ENCODE measurements around the gene FIGN. TPM values are rescaled to one million over a fixed set of nuclear protein-coding genes. Genes with fewer than 3 reads are reported as not detected.

Gene FIGN
- total and polyA plus RNA-seq, 4 experiments from 2014 or later, result not detected

DNA sequence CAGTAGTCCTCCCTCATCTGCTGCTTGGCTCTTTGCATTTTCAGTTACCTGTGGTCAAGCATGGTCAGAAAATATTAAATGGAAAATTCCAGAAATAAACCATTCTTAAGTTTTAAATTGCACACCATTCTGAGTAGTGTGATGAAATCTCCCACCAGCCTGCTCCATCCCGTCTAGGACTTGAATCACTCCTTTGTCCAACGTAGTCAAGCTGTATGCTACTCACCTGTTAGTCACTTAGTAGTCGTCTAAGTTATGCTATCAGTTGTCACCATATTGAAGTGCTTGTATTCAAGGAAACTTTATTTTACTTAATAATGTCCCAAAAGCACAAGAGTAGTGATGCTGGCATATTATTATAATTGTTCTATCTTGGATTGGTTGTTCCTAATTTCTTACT is 172.5 kb downstream of the FIGN start:
- no peaks in the 10 kb centered on the region for H3K9me3 ChIP-seq (ENCODE audit: control insufficient read depth in 1 of 2, low read length in 2 of 2)
- Mint-ChIP-seq H3K27me3 (no peaks in the 10 kb centered on the region), H3K9me3 (peaks cover 0 to 16% (median 3%) of the 10 kb centered on the region in 8 donors), H3K4me3 (no peak overlapping the region), H3K27ac (no peak overlapping the region), H3K36me3 (no peaks in the 10 kb centered on the region), H3K4me1 (no peaks in the 10 kb centered on the region)
- no peaks in the 10 kb centered on the region for H3K27me3 ChIP-seq (ENCODE audit: insufficient read depth, low read length)
- H3K27ac ChIP-seq (ENCODE audit: low read depth, low read length), result no peak overlapping the region
- no peak for DNase-seq
- H3K4me3 ChIP-seq (ENCODE audit: low read length in 2 of 2), result no peak overlapping the region
- CTCF ChIA-PET (ENCODE audit: partially characterized antibody), result no interaction called here
- H3K4me1 ChIP-seq (ENCODE audit: insufficient read depth, low read length), result no peaks in the 10 kb centered on the region
- H3K36me3 ChIP-seq (ENCODE audit: insufficient read depth, low read length), result no peaks in the 10 kb centered on the region
- intact Hi-C loops (cut with micrococcal nuclease), result no loop called here
- POLR2A ChIA-PET (ENCODE audit: partially characterized antibody), result no interaction called here

DNA sequence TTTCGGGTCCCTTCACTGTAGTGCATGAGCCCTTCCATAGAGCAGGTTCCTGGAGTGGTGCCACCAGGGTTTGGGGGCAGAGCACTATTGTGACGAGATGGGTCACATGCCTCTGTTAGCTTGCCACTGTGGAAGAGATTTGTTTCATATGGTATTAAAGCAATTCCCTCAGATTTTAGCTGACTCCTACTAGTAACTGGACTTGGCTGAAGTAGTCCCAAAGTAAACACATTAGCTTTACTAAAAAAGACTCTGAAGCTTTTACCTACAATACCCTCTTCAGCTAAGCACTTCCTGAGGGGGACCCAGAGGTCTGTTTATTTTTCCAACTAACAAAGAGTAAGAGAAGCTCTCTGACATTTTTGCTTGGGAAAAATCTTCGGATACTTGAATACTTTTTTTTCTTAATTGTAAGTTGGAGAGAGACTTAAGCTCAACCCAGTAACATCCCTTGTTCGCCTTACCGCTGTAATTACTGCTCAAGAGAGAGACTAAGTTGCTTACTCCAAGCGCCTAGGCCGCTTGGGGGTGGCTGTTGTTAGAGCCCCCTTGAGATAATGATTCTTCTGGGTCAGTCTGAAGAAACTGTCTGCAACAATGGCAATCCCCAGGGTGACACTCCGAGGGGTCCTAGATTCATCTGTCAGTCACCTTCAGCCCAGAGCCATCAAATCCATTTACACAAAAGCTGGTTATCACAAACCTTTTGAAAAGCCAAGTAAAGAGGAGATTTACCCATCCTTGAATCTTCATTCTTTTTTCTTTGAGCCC is 177.4 kb downstream of the FIGN start:
- H3K36me3 ChIP-seq (ENCODE audit: insufficient read depth, low read length), result no peaks in the 10 kb centered on the region
- no peak for DNase-seq
- no peaks in the 10 kb centered on the region for H3K36me3 Mint-ChIP-seq
- H3K27ac ChIP-seq (ENCODE audit: low read depth, low read length), result no peak overlapping the region
- no peaks in the 10 kb centered on the region for H3K27me3 Mint-ChIP-seq
- no peaks in the 10 kb centered on the region for H3K4me1 Mint-ChIP-seq
- H3K27me3 ChIP-seq (ENCODE audit: insufficient read depth, low read length), result no peaks in the 10 kb centered on the region
- no peaks in the 10 kb centered on the region for H3K9me3 ChIP-seq (ENCODE audit: control insufficient read depth in 1 of 2, low read length in 2 of 2)
- H3K9me3 Mint-ChIP-seq, result peaks cover 0 to 16% (median 2%) of the 10 kb centered on the region in 8 donors
- intact Hi-C loops (cut with micrococcal nuclease), result no loop called here
- no peak overlapping the region for H3K4me3 Mint-ChIP-seq
- POLR2A ChIA-PET (ENCODE audit: partially characterized antibody), result no interaction called here
- H3K27ac Mint-ChIP-seq, result no peak overlapping the region
- CTCF ChIA-PET (ENCODE audit: partially characterized antibody), result interaction anchor here (0.6 kb wide), 1 partner anchor 1956 kb away, joined by 3 read pairs; no protein-coding TSS in a partner anchor
- H3K4me1 ChIP-seq (ENCODE audit: insufficient read depth, low read length), result no peaks in the 10 kb centered on the region
- no peak overlapping the region for H3K4me3 ChIP-seq (ENCODE audit: low read length in 2 of 2)

DNA sequence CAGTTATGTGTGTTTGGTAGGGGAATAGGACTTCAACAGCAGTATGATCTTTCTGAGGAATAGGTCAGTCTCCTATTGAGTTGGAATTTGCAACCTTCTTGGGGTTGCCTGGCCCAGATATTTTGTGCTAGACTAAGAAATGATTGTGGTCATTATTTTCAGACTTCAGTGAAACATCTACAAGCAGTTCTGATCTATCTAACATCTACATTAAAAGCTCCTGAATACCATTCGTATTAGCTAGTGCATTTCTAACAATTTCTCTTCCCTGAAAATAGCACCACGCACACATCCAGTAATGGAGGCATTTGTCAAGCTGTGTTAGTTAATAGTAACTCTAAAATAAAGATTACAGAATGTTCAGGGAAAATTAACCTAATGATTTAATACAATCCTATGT is 179.3 kb downstream of the FIGN start:
- no peaks in the 10 kb centered on the region for H3K27me3 ChIP-seq (ENCODE audit: insufficient read depth, low read length)
- peaks cover 0 to 20% (median 2%) of the 10 kb centered on the region in 8 donors for H3K9me3 Mint-ChIP-seq
- DNase-seq, result no peak
- intact Hi-C loops (cut with micrococcal nuclease), result no loop called here
- H3K27ac ChIP-seq (ENCODE audit: low read depth, low read length), result no peak overlapping the region
- H3K4me3 ChIP-seq (ENCODE audit: low read length in 2 of 2), result no peak overlapping the region
- no peak overlapping the region for H3K27ac Mint-ChIP-seq
- no peaks in the 10 kb centered on the region for H3K36me3 ChIP-seq (ENCODE audit: insufficient read depth, low read length)
- no peaks in the 10 kb centered on the region for H3K9me3 ChIP-seq (ENCODE audit: control insufficient read depth in 1 of 2, low read length in 2 of 2)
- no peaks in the 10 kb centered on the region for H3K36me3 Mint-ChIP-seq
- POLR2A ChIA-PET (ENCODE audit: partially characterized antibody), result no interaction called here
- no peaks in the 10 kb centered on the region for H3K27me3 Mint-ChIP-seq
- CTCF ChIA-PET (ENCODE audit: partially characterized antibody), result no interaction called here
- no peak overlapping the region for H3K4me3 Mint-ChIP-seq
- no peaks in the 10 kb centered on the region for H3K4me1 Mint-ChIP-seq
- H3K4me1 ChIP-seq (ENCODE audit: insufficient read depth, low read length), result no peaks in the 10 kb centered on the region

DNA sequence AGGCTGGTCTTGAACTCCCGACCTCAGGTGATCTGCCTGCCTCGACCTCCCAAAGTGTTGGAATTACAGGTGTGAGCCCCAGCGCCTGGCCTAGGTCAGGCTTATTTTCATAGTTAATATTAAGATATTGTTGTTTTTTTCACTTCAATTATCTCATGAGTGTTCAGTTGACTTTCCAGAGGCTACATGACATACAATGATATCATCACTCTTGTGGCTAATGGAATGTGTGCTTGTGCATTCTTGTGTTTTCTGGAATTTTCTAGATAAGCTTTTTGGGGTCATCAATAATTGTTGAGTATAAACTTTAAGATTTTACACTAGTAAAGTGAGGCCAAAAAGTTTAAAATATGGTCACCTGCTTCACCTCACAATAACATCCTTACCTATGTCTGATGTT is 180.9 kb downstream of the FIGN start:
- no peak overlapping the region for H3K27ac Mint-ChIP-seq
- H3K36me3 Mint-ChIP-seq, result no peaks in the 10 kb centered on the region
- H3K9me3 ChIP-seq (ENCODE audit: control insufficient read depth in 1 of 2, low read length in 2 of 2), result no peaks in the 10 kb centered on the region
- no peak for DNase-seq
- no peaks in the 10 kb centered on the region for H3K27me3 Mint-ChIP-seq
- no peak overlapping the region for H3K4me3 ChIP-seq (ENCODE audit: low read length in 2 of 2)
- no peaks in the 10 kb centered on the region for H3K36me3 ChIP-seq (ENCODE audit: insufficient read depth, low read length)
- H3K4me3 Mint-ChIP-seq, result no peak overlapping the region
- no peaks in the 10 kb centered on the region for H3K4me1 ChIP-seq (ENCODE audit: insufficient read depth, low read length)
- CTCF ChIA-PET (ENCODE audit: partially characterized antibody), result no interaction called here
- POLR2A ChIA-PET (ENCODE audit: partially characterized antibody), result no interaction called here
- H3K27me3 ChIP-seq (ENCODE audit: insufficient read depth, low read length), result no peaks in the 10 kb centered on the region
- intact Hi-C loops (cut with micrococcal nuclease), result no loop called here
- peaks cover 0 to 12% (median 0%) of the 10 kb centered on the region in 8 donors for H3K9me3 Mint-ChIP-seq
- H3K4me1 Mint-ChIP-seq, result no peaks in the 10 kb centered on the region
- no peak overlapping the region for H3K27ac ChIP-seq (ENCODE audit: low read depth, low read length)

DNA sequence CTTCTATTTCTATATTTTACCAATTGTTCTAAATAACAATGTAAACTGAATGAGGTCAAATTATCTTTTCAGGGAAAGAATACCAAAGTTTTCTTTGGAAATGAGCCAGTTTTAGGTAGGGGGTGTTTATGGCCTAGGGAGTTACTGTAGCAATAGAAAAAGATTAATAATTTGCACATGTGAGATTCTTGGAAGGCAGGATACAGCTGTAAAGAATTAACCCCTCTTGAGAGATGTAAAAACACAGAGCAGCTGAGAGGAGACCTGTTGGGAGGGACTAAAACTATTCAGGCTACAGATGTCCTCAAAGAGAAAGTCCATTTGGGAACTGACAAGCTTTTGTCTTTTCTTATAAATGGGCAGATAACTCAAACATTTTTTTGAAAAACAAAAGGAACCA is 182.2 kb downstream of the FIGN start:
- Histone ChIP-seq H3K27ac (ENCODE audit: low read depth, low read length) (no peak overlapping the region), H3K36me3 (ENCODE audit: insufficient read depth, low read length) (no peaks in the 10 kb centered on the region), H3K27me3 (ENCODE audit: insufficient read depth, low read length) (no peaks in the 10 kb centered on the region), H3K4me3 (ENCODE audit: low read length in 2 of 2) (no peak overlapping the region), H3K9me3 (ENCODE audit: control insufficient read depth in 1 of 2, low read length in 2 of 2) (no peaks in the 10 kb centered on the region), H3K4me1 (ENCODE audit: insufficient read depth, low read length) (no peaks in the 10 kb centered on the region)
- Mint-ChIP-seq H3K4me3 (no peak overlapping the region), H3K27me3 (no peaks in the 10 kb centered on the region), H3K36me3 (no peaks in the 10 kb centered on the region), H3K4me1 (no peaks in the 10 kb centered on the region), H3K27ac (no peak overlapping the region), H3K9me3 (peaks cover 0 to 8% (median 1%) of the 10 kb centered on the region in 8 donors)
- intact Hi-C loops (cut with micrococcal nuclease), result no loop called here
- ChIA-PET CTCF (ENCODE audit: partially characterized antibody) (no interaction called here), POLR2A (ENCODE audit: partially characterized antibody) (no interaction called here)
- no peak for DNase-seq

DNA sequence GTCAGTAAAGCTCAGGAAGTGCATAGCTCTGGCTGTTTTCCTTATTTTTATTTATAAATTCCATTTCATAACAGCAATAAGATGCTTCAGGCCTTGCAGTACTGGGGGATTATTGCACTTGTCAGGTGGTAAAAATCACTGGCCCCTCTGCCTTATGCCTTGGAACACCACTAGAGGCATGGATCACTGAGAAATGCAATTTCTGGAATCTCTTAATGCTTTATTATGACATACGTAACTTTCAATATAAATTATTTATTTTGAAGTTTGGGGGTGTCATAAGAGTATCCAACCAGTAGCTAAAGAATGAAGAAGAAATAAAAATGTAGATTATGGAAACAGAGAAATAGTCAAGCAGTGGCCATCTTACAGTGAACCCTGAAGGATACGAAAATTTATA is 183.1 kb downstream of the FIGN start:
- Histone ChIP-seq H3K27me3 (ENCODE audit: insufficient read depth, low read length) (no peaks in the 10 kb centered on the region), H3K4me1 (ENCODE audit: insufficient read depth, low read length) (no peaks in the 10 kb centered on the region), H3K9me3 (ENCODE audit: control insufficient read depth in 1 of 2, low read length in 2 of 2) (no peaks in the 10 kb centered on the region), H3K4me3 (ENCODE audit: low read length in 2 of 2) (no peak overlapping the region), H3K27ac (ENCODE audit: low read depth, low read length) (no peak overlapping the region), H3K36me3 (ENCODE audit: insufficient read depth, low read length) (no peaks in the 10 kb centered on the region)
- Mint-ChIP-seq H3K36me3 (no peaks in the 10 kb centered on the region), H3K27ac (no peak overlapping the region), H3K27me3 (no peaks in the 10 kb centered on the region), H3K4me1 (no peaks in the 10 kb centered on the region), H3K4me3 (no peak overlapping the region), H3K9me3 (peaks cover 0 to 9% (median 1%) of the 10 kb centered on the region in 8 donors)
- intact Hi-C loops (cut with micrococcal nuclease), result no loop called here
- ChIA-PET POLR2A (ENCODE audit: partially characterized antibody) (no interaction called here), CTCF (ENCODE audit: partially characterized antibody) (no interaction called here)
- no peak for DNase-seq

DNA sequence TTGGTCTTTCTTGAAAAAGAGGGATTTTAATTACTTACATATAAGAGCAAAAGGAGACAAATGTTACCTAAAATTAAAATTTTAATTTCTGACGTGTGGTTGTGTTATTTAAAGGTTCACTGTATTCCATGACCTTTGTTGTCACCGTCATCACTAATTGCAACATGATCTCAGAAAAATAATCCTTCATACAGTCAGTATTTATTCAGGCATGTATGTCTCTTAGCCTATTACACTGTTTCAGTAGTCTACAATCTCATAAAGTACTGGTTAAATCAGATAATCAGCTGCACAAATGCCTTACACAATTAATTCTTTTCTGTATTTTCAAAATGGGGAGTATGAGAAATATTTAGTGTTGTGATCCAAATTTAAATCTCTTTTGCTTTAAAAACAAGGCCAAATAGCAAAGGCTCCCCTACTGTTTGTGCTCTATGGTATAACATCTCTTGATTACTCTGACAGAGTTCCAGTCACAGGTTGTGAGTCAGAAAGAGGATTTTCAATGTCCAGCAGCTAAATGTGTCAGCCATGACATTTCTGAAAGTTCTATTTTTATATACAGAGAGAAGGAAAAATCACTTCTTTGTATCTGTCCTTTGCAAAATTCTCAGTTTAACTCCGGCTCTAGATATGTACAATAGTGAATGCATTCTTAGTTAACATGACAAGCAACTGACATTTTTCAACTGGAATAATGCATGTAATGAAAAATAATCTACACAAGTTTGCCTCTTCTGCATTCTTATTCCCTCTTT is 184.0 kb downstream of the FIGN start:
- H3K9me3 Mint-ChIP-seq, result peaks cover 0 to 17% (median 3%) of the 10 kb centered on the region in 8 donors
- Histone ChIP-seq H3K4me3 (ENCODE audit: low read length in 2 of 2) (no peak overlapping the region), H3K27ac (ENCODE audit: low read depth, low read length) (no peak overlapping the region), H3K9me3 (ENCODE audit: control insufficient read depth in 1 of 2, low read length in 2 of 2) (no peaks in the 10 kb centered on the region), H3K36me3 (ENCODE audit: insufficient read depth, low read length) (no peaks in the 10 kb centered on the region), H3K4me1 (ENCODE audit: insufficient read depth, low read length) (no peaks in the 10 kb centered on the region), H3K27me3 (ENCODE audit: insufficient read depth, low read length) (no peaks in the 10 kb centered on the region)
- ChIA-PET POLR2A (ENCODE audit: partially characterized antibody) (no interaction called here), CTCF (ENCODE audit: partially characterized antibody) (no interaction called here)
- intact Hi-C loops (cut with micrococcal nuclease), result no loop called here
- H3K27ac Mint-ChIP-seq, result no peak overlapping the region
- no peak for DNase-seq
- no peaks in the 10 kb centered on the region for H3K4me1 Mint-ChIP-seq
- H3K27me3 Mint-ChIP-seq, result no peaks in the 10 kb centered on the region
- no peaks in the 10 kb centered on the region for H3K36me3 Mint-ChIP-seq
- no peak overlapping the region for H3K4me3 Mint-ChIP-seq

Data from CD4-positive, alpha-beta memory T cell (primary cell).